Nephron progenitor cell (in vitro differentiated cells): ENCODE results near the gene PRDM16.

ENCODE experiments used
- DNase-seq: peaks from one replicate; pipeline ENCODE4 v3.0.0; 2021
- H3K27ac Mint-ChIP-seq: 2 replicates; pipeline ENCODE4 v1.8.0; 2021; ENCODE audit warnings: mild to moderate bottlenecking, moderate library complexity, mixed read lengths
- H3K27me3 Mint-ChIP-seq: 2 replicates; pipeline ENCODE4 v1.8.0; 2021; ENCODE audit warnings: mild to moderate bottlenecking, low read depth, mixed read lengths; ENCODE audit not compliant: poor library complexity
- H3K36me3 Mint-ChIP-seq: 2 replicates; pipeline ENCODE4 v1.8.0; 2021; ENCODE audit warnings: low read depth, mixed read lengths
- H3K4me1 Mint-ChIP-seq: 2 replicates; pipeline ENCODE4 v1.8.0; 2021; ENCODE audit warnings: mixed read lengths
- H3K4me3 Mint-ChIP-seq: 2 replicates; pipeline ENCODE4 v1.8.0; 2021; ENCODE audit warnings: mild to moderate bottlenecking, moderate library complexity, mixed read lengths
- H3K9me3 Mint-ChIP-seq: 2 replicates; pipeline ENCODE4 v1.8.0; 2021; ENCODE audit warnings: mild to moderate bottlenecking, moderate library complexity, mixed read lengths
- CTCF ChIP-seq: fragments of 200-600 bp; sonication (generic); IDR thresholded peaks from 2 replicates; pipeline ENCODE4 v1.5.0; 2021; ENCODE audit warnings: antibody characterized with exemption

PRDM16 gene

GRCh38 chr1:3470650-3471355 is 401.8 kb downstream of the PRDM16 start:
- no peak for TF ChIP-seq CTCF
- no peaks in the 10 kb centered on the region for H3K9me3 Mint-ChIP-seq
- peak overlapping the region; percentile 90 for H3K27ac Mint-ChIP-seq
- H3K4me3 Mint-ChIP-seq = peak overlapping the region; percentile 52
- DNase-seq = no peak
- H3K36me3 Mint-ChIP-seq = peaks cover 5% of the 10 kb centered on the region
- peaks cover 33% of the 10 kb centered on the region for H3K4me1 Mint-ChIP-seq
- H3K27me3 Mint-ChIP-seq = peaks cover 6% of the 10 kb centered on the region

GRCh38 chr1:3471356-3472087 is 402.5 kb downstream of the PRDM16 start:
- peak; percentile 66 for DNase-seq
- Mint-ChIP-seq H3K9me3 (no peaks in the 10 kb centered on the region), H3K27ac (no peak overlapping the region), H3K27me3 (peaks cover 6% of the 10 kb centered on the region), H3K4me3 (no peak overlapping the region), H3K36me3 (peaks cover 5% of the 10 kb centered on the region), H3K4me1 (peaks cover 30% of the 10 kb centered on the region)
- TF ChIP-seq CTCF = peak; percentile 38

- Mint-ChIP-seq H3K4me3 (no peak overlapping the region), H3K27ac (no peak overlapping the region), H3K9me3 (no peaks in the 10 kb centered on the region), H3K36me3 (peaks cover 5% of the 10 kb centered on the region), H3K4me1 (peaks cover 30% of the 10 kb centered on the region), H3K27me3 (peaks cover 6% of the 10 kb centered on the region)
- no peak for TF ChIP-seq CTCF
- DNase-seq = no peak
Observed at GRCh38 chr1:3472088-3472850, 403.3 kb downstream of the PRDM16 start.

GRCh38 chr1:3472906-3473305 is 403.9 kb downstream of the PRDM16 start:
- no peak for DNase-seq
- Mint-ChIP-seq H3K27ac (no peak overlapping the region), H3K4me1 (peaks cover 30% of the 10 kb centered on the region), H3K9me3 (no peaks in the 10 kb centered on the region), H3K36me3 (peaks cover 5% of the 10 kb centered on the region), H3K4me3 (no peak overlapping the region), H3K27me3 (peaks cover 6% of the 10 kb centered on the region)
- no peak for TF ChIP-seq CTCF

GRCh38 chr1:3473381-3473844 is 404.4 kb downstream of the PRDM16 start:
- Mint-ChIP-seq H3K4me1 (peaks cover 30% of the 10 kb centered on the region), H3K9me3 (no peaks in the 10 kb centered on the region), H3K4me3 (no peak overlapping the region), H3K36me3 (peaks cover 5% of the 10 kb centered on the region), H3K27ac (no peak overlapping the region), H3K27me3 (peaks cover 6% of the 10 kb centered on the region)
- no peak for TF ChIP-seq CTCF
- no peak for DNase-seq
